OCI-LY3 (cell line): Measurements from ENCODE around the gene JARID2.

Experiments
- H2AFZ ChIP-seq: fragments of 200-600, 300-600 bp; shearing (Covaris generic); 2 replicates; pipeline ENCODE4 v1.6.0; 2014; ENCODE audit warnings: antibody characterized with exemption, low read depth, low read length
- H3K27ac ChIP-seq: fragments of 200-600, 300-600 bp; sonication (generic); 2 replicates; pipeline ENCODE4 v1.5.1; 2014; ENCODE audit warnings: mild to moderate bottlenecking, low read length, moderate library complexity, mixed read lengths
- H3K27me3 ChIP-seq: fragments of 200-600, 300-600 bp; sonication (generic); 2 replicates; pipeline ENCODE4 v1.6.1; 2014; ENCODE audit warnings: low read depth, low read length, mixed read lengths
- H3K36me3 ChIP-seq: fragments of 200-600, 300-600 bp; sonication (generic); replicated peaks from 2 replicates; pipeline ENCODE3; 2014; ENCODE audit warnings: low read depth, low read length, mixed read lengths
- H3K4me1 ChIP-seq: fragments of 300-600, 200-600 bp; sonication (generic); 2 replicates; pipeline ENCODE4 v1.6.1; 2014; ENCODE audit warnings: low read length, mixed read lengths
- H3K4me2 ChIP-seq: fragments of 200-600, 300-600 bp; sonication (generic); 2 replicates; pipeline ENCODE4 v1.6.1; 2014; ENCODE audit warnings: low read length, mixed read lengths
- H3K4me3 ChIP-seq: fragments of 300-600, 200-600 bp; sonication (generic); 2 replicates; pipeline ENCODE4 v1.5.1; 2014; ENCODE audit warnings: antibody characterized with exemption, mild to moderate bottlenecking, low read length, moderate library complexity
- H3K79me2 ChIP-seq: fragments of 300-600, 200-600 bp; shearing (Covaris generic); 2 replicates; pipeline ENCODE4 v1.6.1; 2014; ENCODE audit warnings: mild to moderate bottlenecking, low read length, mixed read lengths
- H3K9ac ChIP-seq: fragments of 300-600, 200-600 bp; shearing (Covaris generic); 2 replicates; pipeline ENCODE4 v1.6.0; 2014; ENCODE audit warnings: mild to moderate bottlenecking, low read length, moderate library complexity
- H3K9me3 ChIP-seq: fragments of 200-600, 300-600 bp; shearing (Covaris generic); 2 replicates; pipeline ENCODE4 v1.6.1; 2014; ENCODE audit warnings: low read length, mixed read lengths; ENCODE audit not compliant: insufficient read depth
- H4K20me1 ChIP-seq: fragments of 200-600, 300-600 bp; sonication (generic); 2 replicates; pipeline ENCODE4 v1.6.1; 2016; ENCODE audit warnings: low read length, mixed read lengths; ENCODE audit not compliant: insufficient read depth
- CTCF ChIP-seq: fragments of 200-600, 300-600 bp; sonication (generic); IDR thresholded peaks from 2 replicates; pipeline ENCODE4 v1.5.1; 2014; ENCODE audit warnings: antibody characterized with exemption, low read length, low read depth
- EZH2phosphoT487 ChIP-seq: fragments of 200-600 bp; shearing (Covaris generic); IDR thresholded peaks from 2 replicates; pipeline ENCODE4 v1.6.1; 2018; ENCODE audit warnings: antibody characterized with exemption, mixed run types, low read depth

JARID2 gene

GRCh38 chr6:15481390-15482291 lies 235.8 kb downstream of the JARID2 start:
- Histone ChIP-seq H3K27me3 (no peaks in the 10 kb centered on the region), H3K9ac (no peak overlapping the region), H3K4me1 (no peaks in the 10 kb centered on the region), H2AFZ (no peak overlapping the region), H3K27ac (no peak overlapping the region), H3K4me3 (no peak overlapping the region), H4K20me1 (peaks cover 16% of the 10 kb centered on the region), H3K4me2 (no peak overlapping the region), H3K9me3 (no peaks in the 10 kb centered on the region), H3K79me2 (peaks cover 15% of the 10 kb centered on the region), H3K36me3 (no peaks in the 10 kb centered on the region)
- TF ChIP-seq CTCF (no peak), EZH2phosphoT487 (no peak)

- Histone ChIP-seq H3K4me1 (no peaks in the 10 kb centered on the region), H3K79me2 (peaks cover 15% of the 10 kb centered on the region), H3K4me2 (no peak overlapping the region), H3K36me3 (no peaks in the 10 kb centered on the region), H3K27ac (no peak overlapping the region), H3K27me3 (no peaks in the 10 kb centered on the region), H3K4me3 (no peak overlapping the region), H3K9me3 (no peaks in the 10 kb centered on the region), H4K20me1 (peaks cover 8% of the 10 kb centered on the region), H2AFZ (no peak overlapping the region), H3K9ac (no peak overlapping the region)
- TF ChIP-seq CTCF (no peak), EZH2phosphoT487 (no peak)
These were observed 237.2 kb downstream of the JARID2 start for GRCh38 chr6:15483060-15483459.

- no peak overlapping the region for H3K4me2 ChIP-seq
- H3K4me1 ChIP-seq, result no peaks in the 10 kb centered on the region
- no peaks in the 10 kb centered on the region for H3K9me3 ChIP-seq
- no peak overlapping the region for H3K27ac ChIP-seq
- peaks cover 6% of the 10 kb centered on the region for H3K36me3 ChIP-seq
- H3K9ac ChIP-seq, result no peak overlapping the region
- no peak for TF ChIP-seq CTCF
- no peak for TF ChIP-seq EZH2phosphoT487
- no peak overlapping the region for H2AFZ ChIP-seq
- H4K20me1 ChIP-seq, result peaks cover 4% of the 10 kb centered on the region
- H3K4me3 ChIP-seq, result no peak overlapping the region
- H3K79me2 ChIP-seq, result peaks cover 12% of the 10 kb centered on the region
- no peaks in the 10 kb centered on the region for H3K27me3 ChIP-seq
These were observed 238.3 kb downstream of the JARID2 start for GRCh38 chr6:15484140-15484539.

- Histone ChIP-seq H3K9ac (no peak overlapping the region), H3K4me1 (no peaks in the 10 kb centered on the region), H4K20me1 (peaks cover under 1% of the 10 kb centered on the region), H2AFZ (no peak overlapping the region), H3K27me3 (no peaks in the 10 kb centered on the region), H3K4me3 (no peak overlapping the region), H3K4me2 (no peak overlapping the region), H3K79me2 (peaks cover 9% of the 10 kb centered on the region), H3K27ac (no peak overlapping the region), H3K36me3 (peaks cover 6% of the 10 kb centered on the region), H3K9me3 (no peaks in the 10 kb centered on the region)
- TF ChIP-seq CTCF (no peak), EZH2phosphoT487 (no peak)
These were observed 239.0 kb downstream of the JARID2 start for GRCh38 chr6:15484821-15485220.
